NCI-H128 (cell line): ENCODE results near the gene UBA6.
"Not testable (repeated sequence)": the region's sequence is repeated elsewhere in the genome, so short reads cannot be mapped to it uniquely, and the experiment has no call there.

Experiments used
- DNase-seq: peaks from one replicate; lab custom pipeline; 2025; ENCODE audit not compliant: unreplicated experiment; lab: John Stamatoyannopoulos, UW

The UBA6 gene

GRCh38 chr4:67714248-67714583, 13.3 kb upstream of the UBA6 start:
- no peak for DNase-seq

DNA sequence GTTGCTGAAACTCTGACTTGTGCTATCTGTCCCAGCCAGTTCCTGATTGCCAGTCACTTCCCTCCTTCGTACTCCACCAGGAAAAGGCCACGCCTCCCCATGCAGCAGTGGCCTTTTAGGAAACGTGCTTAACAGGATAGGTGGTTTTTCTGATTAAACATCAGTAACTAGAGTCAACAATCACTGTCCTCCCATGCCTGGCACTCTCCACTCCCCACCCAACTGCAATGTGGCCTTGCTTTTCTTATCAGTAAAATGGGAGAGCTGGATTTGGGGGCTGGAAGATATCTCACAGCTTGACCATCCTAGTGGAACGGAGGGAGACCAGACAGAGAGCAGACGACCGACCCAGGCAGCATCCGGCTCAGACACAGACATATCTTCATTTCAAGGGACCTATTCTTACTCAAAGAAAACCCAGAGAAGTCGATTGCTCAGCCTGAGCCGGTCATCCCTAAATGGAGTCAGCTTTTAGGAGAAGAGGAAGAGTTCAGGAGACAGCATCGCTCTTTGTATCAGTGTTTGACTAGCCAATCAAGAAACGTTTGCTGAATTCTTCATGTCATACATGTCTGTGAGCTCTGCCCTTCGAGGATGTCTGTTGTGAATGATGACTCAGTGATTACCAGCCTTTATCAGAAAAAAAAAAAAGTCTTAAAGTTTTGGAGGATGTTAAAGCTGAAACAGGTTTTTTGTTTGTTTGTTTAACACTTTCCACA, 12.7 kb upstream of the UBA6 start:
- DNase-seq, result no peak

GRCh38 chr4:67712650-67713528, 11.9 kb upstream of the UBA6 start:
- DNase-seq, result no peak

- no peak for DNase-seq
These were observed 11.2 kb upstream of the UBA6 start for GRCh38 chr4:67712000-67712625.

GRCh38 chr4:67706682-67707081, 5.7 kb upstream of the UBA6 start:
- DNase-seq, result not testable (repeated sequence)

GRCh38 chr4:67704843-67705242, 3.9 kb upstream of the UBA6 start:
- DNase-seq, result no peak

DNA sequence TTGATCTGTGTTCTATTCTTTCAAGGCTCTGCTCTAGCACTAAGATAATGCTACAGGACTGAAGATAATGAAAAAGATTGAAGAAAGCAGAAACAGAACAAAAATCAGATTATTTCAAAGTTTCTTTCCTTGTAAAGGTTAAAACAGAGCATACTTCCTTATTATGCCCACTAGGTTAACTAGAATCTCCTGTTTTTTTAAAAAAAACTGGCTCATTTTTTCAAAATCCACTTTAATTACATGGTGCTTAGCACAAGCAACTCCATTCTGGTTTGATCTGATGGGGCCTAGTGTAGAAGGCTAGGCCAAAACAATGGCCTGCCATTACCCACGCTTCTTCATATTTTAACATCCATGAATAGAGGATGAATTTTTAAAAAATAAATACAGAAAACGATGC, 1.2 kb upstream of the UBA6 start:
- DNase-seq, result no peak

DNA sequence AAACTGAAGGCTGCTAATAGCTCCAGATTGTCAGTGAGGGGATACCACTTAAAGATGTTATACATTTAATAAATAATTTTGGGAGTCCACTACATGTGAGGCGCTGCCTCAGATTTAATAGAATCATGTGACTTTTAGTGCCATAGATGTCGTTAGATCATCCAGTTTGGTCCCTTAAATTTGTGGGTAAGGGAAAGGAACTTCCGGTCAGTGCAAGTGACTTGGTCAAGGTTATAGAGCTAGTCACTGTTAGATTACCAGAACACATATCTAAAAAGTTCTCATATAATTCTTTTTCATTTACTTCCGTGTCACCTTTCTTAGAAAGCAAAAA, 529 bp upstream of the UBA6 start:
- DNase-seq, result no peak

GRCh38 chr4:67700116-67700737, 728 bp downstream of the UBA6 start:
- no peak for DNase-seq

DNA sequence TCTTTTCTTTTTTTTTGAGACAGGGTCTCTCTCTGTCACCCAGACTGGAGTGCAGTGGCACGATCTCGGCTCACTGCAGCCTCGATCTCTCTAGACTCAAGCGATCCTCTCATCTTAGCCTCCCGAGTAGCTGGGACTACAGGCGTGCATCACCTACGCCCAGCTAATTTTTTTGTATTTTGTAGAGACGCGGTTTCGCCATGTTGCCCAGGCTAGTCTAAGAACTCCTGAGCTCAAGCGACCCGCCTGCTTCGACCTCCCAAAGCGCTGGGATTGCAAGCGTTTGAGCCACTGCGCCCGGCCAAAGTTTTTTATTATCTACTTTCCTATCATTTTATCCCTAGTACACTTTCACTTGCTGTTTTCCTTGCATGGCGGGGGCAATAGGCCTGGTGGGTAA, 1.4 kb downstream of the UBA6 start:
- no peak for DNase-seq

GRCh38 chr4:67697860-67698687, 2.9 kb downstream of the UBA6 start:
- DNase-seq, result no peak

- no peak for DNase-seq
These were observed 4.9 kb downstream of the UBA6 start for GRCh38 chr4:67696061-67696460.

DNA sequence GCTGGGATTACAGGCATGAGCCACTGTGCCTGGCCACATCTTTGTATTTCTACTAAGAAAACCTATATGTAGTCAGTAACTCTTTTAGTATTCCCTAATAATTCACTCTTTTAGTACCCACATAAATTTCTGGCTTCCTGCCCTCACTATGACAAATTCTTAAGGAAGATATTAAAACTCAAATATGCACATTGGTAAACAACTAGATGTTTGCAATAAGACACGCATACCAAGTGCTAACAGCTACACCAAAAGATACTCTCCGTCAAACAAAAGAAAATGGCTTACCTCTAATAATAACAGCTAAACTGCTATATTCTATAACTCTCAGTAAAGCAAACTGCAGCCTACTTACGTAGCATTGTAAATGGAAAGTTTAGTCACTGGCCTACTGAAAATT, 6.3 kb downstream of the UBA6 start:
- no peak for DNase-seq

GRCh38 chr4:67691328-67691727, 9.6 kb downstream of the UBA6 start:
- DNase-seq, result no peak

GRCh38 chr4:67687636-67688035, 13.3 kb downstream of the UBA6 start:
- no peak for DNase-seq

DNA sequence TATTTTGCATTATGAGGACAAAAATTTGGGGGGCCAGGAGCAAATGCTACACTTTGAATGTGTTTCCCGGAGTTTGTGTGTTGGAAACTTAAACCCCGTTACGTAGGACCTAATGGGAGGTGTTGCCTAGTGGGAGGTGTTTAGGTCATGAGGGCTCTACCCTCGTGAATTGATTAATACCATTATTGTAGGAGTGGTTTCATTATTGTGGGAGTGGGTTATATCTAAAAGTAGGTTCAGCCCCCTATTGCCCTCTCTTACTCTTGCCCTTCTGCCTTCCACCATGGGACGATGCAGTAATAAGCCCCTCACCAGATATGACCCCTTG, 15.5 kb downstream of the UBA6 start:
- no peak for DNase-seq

- no peak for DNase-seq
These were observed 16.0 kb downstream of the UBA6 start for GRCh38 chr4:67684839-67685531.

GRCh38 chr4:67682266-67682665, 18.7 kb downstream of the UBA6 start:
- DNase-seq, result no peak

DNA sequence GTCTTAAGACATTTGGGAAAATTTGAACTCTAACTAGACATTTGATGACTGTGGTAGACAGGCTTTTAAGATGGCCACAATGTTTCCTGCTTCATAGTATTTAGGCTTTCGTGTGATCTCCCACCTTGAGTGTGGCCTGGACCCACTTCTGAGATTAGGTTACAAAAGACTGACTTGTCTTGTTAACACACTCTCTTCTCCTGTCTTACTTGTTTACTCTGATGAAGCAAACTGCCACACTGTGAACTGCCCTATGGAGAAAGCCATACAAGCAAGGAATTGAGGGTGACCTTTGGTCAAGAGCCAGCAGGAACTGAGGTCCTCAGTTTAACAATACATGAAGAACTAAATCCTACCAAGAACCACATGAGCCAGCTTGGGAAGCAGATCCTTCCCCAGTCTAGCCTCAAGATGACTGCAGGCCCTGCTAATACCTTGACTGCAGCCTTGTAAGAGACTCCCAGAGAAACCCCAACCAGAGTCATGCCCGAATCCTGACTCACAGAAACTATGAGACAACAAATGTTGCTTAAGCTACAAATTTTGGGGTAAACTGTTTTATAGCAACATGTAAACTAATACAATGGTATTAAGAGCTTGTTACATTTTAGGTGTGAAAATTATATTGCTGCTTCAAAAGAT, 20.3 kb downstream of the UBA6 start:
- no peak for DNase-seq

DNA sequence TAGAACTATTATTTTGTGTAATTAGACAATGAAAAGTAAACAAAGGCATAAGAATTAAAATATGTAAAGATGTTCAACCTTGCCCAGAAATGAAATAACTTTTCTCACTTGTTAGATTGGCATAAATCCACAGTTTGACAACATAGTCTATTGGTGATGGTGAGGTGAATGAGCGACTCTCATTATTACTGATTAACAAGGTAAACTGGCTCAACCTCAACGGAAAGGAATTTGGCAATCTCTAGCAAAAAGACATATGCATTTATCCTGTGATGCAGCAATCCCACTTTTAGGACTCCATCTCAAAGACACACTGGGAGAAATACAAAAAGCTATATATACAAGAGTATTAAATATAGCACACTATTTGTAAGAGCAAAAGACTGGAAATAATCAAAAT, 22.3 kb downstream of the UBA6 start:
- DNase-seq, result no peak
